HG03558 (cell line): Measurements from ENCODE around the gene ZNF207.
"Not testable (repeated sequence)": the region's sequence is repeated elsewhere in the genome, so short reads cannot be mapped to it uniquely, and the experiment has no call there.

Experiments
- ATAC-seq: cut with Tn5 transposase; IDR thresholded peaks from one replicate; pipeline ENCODE4 v1.9.1; 2021; ENCODE audit warnings: moderate number of reproducible peaks; ENCODE audit not compliant: unreplicated experiment; ENCODE audit errors: extremely low read depth

Gene ZNF207

GRCh38 chr17:32333187-32333586 is 16.8 kb upstream of the ZNF207 start:
- no peak for ATAC-seq

DNA sequence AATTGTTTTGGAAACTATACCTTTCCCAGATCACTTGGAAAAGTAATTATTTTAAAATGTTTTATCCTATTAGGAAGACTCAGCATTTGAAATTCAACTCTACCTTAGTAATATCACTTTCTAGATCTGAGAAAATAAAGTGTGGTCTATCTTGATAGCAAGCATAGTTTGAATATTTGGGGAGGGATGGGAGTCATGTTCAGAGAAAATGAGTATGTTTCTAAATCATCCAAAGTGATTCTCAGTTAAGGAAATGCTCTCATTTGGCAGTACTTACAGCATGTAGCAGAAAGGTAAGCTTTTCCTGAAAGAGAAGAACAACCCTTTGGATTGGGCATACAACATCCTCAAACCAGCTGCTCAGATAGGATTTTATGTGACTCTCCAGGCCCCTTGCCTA is 14.9 kb upstream of the ZNF207 start:
- ATAC-seq = no peak

GRCh38 chr17:32335687-32336086 is 14.3 kb upstream of the ZNF207 start:
- no peak for ATAC-seq

- ATAC-seq = no peak
Measured at GRCh38 chr17:32341141-32341856, 8.7 kb upstream of the ZNF207 start.

- peak; percentile 77 for ATAC-seq
Measured at GRCh38 chr17:32341857-32342602, 7.9 kb upstream of the ZNF207 start, which contains the start of gene C17orf75. C17orf75 (minus strand) TSS chr17:32342173; CDS start chr17:32342139, 34 bp downstream.

DNA sequence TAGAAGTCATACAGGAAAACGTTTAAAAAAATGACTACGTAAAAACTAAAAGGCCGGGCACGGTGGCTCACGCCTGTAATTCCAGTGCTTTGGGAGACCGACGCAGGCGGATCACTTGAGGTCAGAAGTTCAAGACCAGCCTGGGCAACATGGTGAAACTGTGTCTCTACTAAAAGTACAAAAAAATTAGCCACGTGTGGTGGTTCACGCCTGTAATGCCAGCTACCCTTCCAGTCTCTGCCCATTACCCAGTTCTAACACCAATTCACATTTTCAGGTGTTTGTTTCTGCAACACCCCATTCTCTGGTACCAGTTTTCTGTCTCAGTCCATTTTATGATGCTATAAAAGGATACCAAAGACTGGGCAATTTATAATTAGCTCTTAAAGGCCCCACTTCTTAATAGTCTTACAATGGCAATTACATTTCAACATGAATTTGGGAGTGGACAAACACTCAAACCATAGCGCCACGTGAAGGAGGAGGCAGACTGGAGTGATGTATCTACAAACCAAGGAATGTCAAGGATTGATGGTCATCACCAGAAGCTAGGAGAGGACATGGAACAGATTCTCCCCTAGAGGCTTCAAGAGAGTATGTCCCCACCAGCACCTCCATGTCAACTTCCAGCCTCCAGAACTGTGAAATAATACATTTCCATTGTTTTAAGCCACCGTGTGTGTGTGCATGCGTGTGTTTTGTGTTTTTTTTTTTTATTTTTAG is 7.2 kb upstream of the ZNF207 start:
- ATAC-seq = no peak

GRCh38 chr17:32345951-32346600 is 3.9 kb upstream of the ZNF207 start:
- no peak for ATAC-seq

DNA sequence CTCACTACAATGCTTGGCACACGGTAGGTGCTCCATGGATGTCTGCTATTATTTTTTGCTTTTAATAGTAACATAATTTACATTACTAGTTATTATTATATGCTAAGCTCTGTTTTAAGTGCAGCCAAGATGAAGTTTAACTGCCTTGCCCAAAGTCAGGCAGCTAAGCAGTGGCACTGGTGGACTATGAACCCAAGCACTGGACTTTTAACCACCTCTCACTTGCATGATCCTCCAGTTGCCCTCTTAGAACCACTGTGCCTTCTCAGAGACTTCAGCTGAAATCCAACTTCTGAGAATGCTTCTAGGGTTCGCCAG is 1.5 kb upstream of the ZNF207 start:
- no peak for ATAC-seq

DNA sequence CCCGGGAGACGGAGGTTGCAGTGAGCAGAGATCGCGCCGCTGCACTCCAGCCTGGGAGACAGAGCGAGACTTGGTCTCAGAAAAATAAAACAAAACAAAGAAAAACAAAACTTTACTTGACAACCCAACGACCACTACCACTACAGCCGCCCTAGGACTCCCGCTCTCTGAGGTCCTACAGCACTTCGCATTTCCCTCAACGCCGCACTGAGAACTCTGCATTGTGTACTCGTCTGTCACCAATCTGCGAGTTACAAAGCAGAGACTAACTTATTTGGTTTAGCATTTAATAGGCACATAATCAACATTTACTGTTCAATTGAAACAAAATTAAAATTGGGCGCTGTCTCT is 479 bp upstream of the ZNF207 start:
- ATAC-seq = no peak

GRCh38 chr17:32350666-32351418 is 885 bp downstream of the ZNF207 start:
- ATAC-seq = no peak

DNA sequence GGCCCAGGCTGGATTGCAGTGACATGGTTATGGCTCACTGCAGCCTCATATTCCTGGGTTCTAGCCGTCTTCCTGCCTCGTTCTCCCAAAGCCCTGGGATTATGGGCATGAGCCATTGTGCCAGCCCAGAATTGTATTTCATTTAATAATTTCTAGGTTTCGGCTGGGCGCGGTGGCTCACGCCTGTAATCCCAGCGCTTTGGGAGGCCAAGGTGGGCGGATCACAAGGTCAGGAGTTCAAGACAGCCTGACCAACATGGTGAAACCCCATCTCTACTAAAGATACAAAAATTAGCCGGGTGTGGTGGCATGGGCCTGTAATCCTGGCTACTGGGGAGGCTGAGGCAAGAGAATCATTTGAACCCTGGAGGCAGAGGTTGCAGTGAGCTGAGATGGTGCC is 2.8 kb downstream of the ZNF207 start:
- not testable (repeated sequence) for ATAC-seq

DNA sequence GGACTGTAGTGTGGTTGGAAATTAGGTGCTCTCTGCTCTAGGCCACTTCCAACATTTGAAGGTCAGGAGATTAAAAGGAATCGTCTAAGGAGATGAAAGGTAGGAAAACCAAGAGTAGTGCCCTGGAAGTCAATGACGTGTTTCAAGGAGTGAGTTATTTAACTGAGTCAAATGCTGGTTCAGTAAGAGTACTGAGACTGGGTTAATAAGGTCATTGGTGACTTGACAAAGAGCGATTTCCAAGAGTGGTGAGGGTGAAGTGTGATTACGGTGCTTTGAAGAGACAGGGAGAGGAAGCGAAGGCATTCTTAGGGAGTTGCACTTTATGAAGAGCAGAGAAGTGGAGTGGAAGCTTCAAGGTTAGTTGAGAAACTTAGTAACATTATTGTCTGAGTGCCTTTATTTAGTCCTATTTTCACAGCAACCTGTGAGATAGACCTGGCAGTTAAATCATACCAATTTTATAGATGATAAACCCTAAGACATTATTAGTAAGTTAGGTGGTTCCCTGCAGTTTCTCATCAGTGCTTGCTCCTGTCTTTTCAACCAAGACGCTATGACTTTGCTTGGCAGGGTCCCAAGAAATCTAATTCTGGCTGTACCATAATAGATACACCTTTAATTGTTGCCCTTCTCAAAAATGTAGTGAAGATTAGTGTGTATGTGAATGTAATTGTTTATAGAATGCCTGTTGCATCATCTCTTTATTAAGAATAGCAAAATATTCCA is 5.9 kb downstream of the ZNF207 start:
- no peak for ATAC-seq

DNA sequence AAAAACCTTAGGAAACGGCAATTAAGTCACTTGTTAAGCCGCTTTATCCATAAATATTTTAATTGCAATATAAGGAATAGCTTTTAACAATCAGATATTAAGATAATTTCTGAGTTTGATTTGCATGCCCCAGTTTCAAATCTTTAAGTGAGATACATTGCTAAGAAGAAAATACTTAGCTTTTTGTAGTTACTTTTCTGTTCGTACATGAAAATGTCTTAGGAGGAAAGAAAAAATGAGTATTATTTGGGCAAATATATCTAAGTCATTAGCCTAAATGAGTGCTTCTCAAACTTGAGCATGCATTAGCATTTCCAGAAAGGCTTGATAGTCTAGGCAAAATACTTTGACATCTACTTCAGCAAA is 6.4 kb downstream of the ZNF207 start:
- no peak for ATAC-seq

GRCh38 chr17:32356750-32357149 is 6.8 kb downstream of the ZNF207 start:
- ATAC-seq = no peak

GRCh38 chr17:32357615-32358014 is 7.7 kb downstream of the ZNF207 start:
- ATAC-seq = no peak

GRCh38 chr17:32361270-32361669 is 11.3 kb downstream of the ZNF207 start:
- no peak for ATAC-seq

- ATAC-seq = no peak
Measured at GRCh38 chr17:32370426-32370825, 20.5 kb downstream of the ZNF207 start.

DNA sequence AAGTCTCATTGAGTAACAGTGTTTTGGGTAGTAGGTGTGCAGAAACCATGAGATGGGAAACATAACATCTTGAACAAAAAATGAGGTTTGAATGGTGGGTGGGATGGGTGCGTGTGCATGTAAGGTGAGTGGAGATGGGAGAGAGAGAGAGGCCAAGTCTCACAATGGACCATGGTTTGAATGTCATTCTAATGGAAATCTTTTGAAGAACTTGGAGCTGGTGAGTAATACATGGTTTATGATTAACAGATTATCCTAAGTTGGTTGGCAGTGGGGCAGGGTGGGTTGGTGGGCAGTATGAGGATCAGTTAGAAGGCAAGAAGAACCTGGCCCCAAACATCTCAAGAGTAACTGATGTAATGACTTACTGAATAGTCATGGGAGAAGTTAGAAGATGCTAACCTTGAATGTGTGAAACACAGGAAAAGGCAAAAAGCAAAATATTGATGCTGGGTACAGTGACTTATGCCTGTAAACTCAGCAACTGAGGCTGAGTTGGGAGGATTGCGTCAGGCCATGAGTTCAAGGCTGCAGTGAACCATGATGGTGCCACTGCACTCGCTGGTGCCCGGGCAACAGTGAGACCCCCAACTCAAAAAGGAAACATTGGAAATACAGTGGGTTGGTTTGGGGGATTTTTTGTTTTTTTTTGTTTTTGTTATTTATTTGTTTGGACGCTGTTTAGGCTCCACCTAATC is 32.7 kb downstream of the ZNF207 start:
- no peak for ATAC-seq

DNA sequence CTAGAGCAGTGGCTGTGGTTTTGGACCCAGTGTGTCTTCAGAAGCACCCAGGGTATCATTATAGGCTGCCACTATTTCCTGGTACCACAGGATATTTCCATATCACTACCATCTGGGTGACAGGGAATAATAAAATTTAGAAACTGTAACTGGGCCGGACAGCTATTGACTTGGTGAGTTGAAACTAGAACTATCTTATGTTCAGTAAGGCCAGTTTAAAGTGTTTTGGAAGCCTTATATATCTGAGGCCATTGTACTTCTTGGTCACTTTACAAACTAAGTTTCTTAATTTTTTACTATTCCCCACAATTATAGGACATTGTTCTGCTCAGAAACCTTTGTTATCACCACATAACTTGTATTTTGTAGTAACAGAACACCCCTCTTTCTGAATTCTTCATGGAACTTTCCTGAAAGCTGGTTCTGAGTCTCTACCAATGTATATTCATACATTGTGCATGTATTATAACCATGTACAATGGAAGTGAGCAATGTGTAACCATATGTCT is 34.0 kb downstream of the ZNF207 start:
- no peak for ATAC-seq
